Activated T-cell treated with anti-CD3 and anti-CD28 coated beads for 24 hours (primary cell): Measurements from ENCODE around the gene CD6.
A peak's percentile ranks its signal among the peaks of the same experiment; 100 is the strongest.
"Not testable (repeated sequence)": the region's sequence is repeated elsewhere in the genome, so short reads cannot be mapped to it uniquely, and the experiment has no call there.

ENCODE experiments used
- DNase-seq: peaks from one replicate; pipeline ENCODE4 v3.0.0-alpha.2; 2020; ENCODE audit warnings: low read depth

Gene CD6

GRCh38 chr11:60951904-60952741 lies 19.4 kb upstream of the CD6 start, which contains the start of gene SLC15A3:
Gene SLC15A3 (minus strand): TSS chr11:60952176. CDS start chr11:60951551, 625 bp downstream.
- no peak for DNase-seq

- DNase-seq, result no peak
These were observed 18.7 kb upstream of the CD6 start for GRCh38 chr11:60952742-60953170.

GRCh38 chr11:60953781-60954180 lies 17.7 kb upstream of the CD6 start:
- no peak for DNase-seq

DNA sequence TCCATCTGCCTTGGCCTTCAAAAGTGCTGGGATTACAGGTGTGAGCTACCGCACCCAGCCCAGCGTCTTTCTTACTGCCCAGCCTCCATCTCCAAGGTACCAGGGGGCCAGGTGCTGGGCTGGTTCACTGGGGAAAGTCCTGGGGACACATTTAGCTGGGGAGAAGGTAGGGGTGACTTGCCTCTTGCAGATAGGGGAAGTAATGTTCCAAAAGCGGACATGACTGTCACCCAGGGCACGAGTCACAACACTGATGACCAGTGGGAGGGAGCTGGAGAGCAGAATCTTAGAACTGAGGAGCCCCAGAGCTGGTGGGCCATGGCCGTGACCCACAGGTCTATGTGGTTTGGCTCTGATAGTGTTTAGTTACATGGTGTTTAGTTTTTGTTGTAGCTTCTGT lies 17.1 kb upstream of the CD6 start:
- no peak for DNase-seq

DNA sequence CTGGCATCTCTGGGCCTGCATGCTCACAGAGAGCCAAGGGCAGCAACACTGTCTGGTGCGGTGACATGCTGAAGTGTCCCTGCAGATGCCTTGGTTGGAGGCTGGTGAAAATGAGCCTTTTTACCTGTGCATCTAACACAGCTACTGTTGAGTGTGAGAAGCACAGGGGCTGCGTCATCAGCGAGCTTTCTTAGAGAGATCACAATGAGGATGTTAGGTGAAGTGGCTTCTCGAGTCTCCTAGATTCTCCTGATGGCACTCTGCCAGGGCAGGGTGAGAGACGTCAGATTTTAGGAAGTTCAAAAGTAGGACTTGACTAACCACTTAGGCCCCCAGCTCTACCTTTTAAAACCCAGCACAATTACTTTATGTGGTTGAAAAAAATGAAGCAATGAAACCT lies 15.9 kb upstream of the CD6 start:
- no peak for DNase-seq

DNA sequence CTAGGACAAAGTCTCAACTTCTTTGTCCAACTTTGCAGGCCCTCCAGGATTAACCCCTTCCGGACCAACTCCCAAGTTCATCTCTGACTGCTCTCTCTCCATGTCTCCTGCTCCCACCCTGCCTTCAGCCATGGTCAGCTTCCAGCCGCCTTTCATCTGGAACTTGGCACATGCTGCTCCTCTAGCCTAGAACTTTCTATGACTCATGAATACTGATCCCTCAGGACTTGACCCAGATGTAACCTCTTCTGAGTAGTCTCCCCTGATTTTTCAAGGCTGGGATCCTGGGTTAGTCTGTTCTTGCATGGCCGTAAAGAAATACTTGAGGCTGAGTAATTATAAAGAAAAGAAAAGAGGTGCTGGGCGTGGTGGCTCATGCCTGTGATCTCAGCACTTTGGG lies 14.3 kb upstream of the CD6 start:
- no peak for DNase-seq

- DNase-seq, result no peak
These were observed 12.0 kb upstream of the CD6 start for GRCh38 chr11:60959431-60959830.

GRCh38 chr11:60960405-60960804 lies 11.1 kb upstream of the CD6 start:
- no peak for DNase-seq

DNA sequence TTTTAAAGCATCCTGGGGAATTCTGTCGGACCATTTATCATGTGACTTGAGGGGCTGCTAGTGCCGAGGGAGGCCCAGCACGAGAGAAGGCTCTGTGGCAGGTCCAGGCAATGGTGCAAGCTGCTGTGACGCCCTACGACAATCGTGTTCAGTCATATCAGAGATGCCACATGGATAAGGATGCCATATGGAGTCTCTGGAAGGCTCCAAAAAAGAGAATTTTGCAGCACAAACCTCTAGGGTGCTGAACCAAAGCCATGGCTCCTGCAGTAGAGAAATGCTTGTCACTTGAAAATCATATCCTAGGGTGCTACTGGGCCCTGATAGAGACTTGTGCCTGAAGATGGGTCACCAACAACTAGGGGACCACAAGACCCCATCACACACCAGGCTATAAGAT lies 6.7 kb upstream of the CD6 start:
- DNase-seq, result no peak

DNA sequence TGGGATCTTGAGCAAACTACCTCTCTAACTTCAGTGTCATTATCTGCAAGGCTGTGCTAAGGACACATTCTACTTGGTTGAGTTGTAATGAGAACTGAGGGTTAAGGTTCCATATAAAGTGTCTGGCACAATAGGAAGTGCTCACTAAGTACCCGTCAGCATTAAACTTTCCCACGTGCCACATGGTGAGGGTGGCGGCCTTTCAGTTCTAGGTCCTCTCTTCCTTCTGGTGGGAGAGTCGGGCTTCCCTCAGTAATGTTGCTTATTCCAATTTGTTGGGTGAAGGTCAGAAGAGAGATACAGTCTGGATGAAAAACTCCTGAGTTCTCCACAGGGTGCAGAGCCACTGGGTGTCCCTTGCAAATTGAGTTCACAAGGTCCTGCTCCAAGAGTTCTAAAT lies 4.6 kb upstream of the CD6 start:
- no peak for DNase-seq

DNA sequence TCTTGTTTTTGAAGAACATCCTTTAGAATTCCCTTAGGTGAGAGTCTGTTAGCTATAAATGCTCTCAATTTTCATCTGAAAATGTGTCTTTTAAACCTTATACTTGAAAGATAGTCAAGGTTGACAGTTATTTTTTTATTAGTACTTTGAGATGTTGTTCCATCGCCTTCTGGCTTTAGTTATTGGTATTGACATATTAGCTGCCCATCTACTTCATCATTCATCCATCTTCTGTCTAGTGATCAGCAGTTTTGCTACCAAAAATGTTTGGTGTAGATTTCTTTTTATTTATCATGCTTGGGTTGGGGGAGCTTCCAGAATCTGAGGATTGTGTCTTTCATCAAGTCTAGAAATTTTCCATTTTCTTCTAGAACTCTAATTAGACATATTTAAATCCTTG lies 3.3 kb upstream of the CD6 start:
- no peak for DNase-seq

DNA sequence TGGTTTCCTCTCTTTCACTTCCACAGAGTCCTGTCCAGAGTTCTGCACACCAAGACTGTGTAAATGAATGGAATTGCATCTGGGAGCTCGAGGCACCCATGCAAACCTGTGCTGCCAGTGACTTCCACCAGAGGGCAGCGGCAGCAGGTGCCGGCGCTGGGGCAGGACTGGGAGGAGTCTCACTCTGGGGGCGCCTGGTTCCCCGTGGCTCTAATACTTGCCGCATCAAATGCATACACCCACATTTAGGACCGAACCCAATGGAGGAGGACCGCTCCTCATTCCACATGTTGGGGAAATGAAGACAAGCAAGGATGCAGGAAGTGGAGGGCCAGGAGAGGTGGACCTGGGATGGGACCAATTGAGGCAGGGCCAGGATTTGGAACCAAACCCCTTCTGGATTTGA lies 1.1 kb upstream of the CD6 start:
- peak; percentile 80 for DNase-seq

DNA sequence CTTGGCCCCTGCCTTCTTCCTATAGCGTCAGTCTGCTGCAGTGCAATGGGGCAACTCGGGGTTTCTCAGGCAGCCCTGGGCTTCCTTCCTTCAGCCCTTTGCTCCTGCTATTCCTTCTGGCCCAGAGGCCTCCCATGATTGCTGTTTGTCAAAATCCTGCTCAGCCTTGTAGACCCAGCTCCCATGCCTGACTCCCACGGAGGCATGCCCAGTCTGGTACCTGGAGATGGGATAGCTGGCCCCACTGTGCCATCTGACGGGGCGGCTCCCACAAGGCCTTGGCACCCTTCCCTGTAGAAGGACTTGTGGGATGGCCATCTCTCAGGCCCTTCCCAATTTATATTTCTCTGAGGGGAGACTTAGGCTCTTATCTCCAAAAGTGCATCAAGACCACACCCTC lies 590 bp upstream of the CD6 start:
- no peak for DNase-seq

- peak; percentile 27 for DNase-seq
These were observed 926 bp downstream of the CD6 start for GRCh38 chr11:60972182-60973030.

GRCh38 chr11:60973699-60974098 lies 2.2 kb downstream of the CD6 start:
- no peak for DNase-seq

DNA sequence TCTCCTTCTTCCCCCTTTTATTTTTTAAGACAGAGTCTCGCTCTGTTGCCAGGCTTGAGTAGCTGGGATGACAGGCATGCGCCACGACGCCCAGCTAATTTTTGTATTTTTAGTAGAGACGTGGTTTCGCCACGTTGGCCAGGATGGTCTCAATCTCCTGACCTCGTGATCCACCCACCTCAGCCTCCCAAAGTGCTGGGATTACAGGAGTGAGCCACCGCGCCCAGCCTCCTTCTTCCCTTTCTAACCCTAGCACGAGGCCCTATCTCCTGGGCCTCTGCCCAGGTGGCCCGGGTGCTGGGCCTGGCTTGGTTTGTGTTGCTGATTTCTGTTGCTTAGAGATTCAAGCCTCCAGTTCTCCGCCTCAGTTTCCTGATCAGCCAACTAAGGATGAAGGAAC lies 2.8 kb downstream of the CD6 start:
- not testable (repeated sequence) for DNase-seq

DNA sequence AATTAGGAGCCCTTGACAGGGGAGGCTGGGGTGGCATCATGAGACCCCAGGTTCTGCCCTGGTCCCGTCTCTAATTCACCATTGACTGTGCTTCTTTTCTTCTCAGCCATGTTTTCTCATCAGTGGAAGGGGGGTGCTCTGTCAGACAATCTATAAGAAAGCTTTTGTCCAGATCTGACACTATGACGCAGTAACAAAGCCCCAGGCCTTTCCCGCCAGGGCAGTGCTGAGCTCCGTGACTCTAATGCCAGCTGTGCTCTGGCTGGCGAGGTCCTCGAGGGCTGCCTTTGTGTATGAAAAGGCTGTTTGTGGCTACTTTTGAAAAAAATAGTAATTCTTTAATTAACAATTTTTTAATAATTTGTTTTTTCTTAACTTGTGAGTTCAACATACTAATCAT lies 3.2 kb downstream of the CD6 start:
- DNase-seq, result no peak

DNA sequence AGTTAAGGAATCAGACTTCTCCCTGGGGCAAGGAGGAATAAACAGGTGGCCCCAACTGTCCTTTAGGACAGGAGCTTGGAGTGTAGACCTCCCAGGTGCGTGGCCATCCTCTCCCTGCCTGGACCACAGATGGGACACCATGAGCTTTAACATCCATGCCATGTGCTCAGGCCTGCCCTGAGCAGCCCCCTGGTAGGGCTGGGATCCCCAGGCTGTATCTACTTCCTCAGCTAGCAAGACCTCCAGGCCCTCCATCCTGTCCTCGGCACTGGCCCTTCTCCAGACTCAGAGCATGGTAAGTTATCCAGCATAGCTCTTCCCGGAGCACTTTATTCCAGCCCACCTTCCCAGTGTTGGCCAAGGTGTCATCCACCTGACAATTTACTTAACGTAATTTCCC lies 5.7 kb downstream of the CD6 start:
- DNase-seq, result no peak

GRCh38 chr11:60977836-60978235 lies 6.4 kb downstream of the CD6 start:
- DNase-seq, result no peak

DNA sequence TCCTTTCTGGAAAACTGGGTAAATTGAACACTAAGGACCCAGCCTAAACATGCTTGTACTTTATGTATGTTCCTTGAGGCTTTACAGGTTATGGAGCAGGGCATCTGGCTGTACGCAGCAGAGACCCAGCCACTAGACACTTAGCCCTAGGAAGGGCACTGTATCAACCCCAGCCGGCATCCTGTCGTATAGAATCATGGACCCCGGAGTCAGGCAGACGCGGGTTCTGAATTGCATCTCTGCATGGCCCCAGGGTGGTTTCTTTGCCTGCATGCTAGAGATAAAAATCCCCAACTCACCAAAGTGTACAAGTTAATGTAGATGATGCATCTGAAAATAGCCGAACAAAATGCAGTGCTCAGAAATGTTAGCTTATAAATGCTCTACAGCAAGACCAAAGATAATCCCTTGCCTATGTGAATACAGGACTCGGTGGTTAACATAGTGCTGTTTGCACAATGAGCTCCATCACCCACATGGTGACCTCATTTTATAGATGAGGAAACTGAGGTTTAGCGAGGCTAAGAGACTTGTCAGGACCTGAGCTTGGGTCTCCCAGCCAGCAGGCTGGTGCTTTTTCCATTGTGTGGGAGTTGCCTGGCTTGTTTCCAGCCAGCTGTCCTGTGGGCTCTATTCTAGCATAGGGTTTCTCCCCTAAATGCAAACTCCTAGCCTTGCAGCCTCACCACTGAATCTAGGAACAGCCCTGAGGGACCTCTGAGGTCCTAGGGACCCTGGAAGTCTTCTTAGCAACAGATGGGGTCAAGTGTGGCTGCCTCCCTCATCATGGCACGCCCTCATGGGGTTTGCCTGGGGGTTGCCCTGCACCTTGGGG lies 7.3 kb downstream of the CD6 start:
- DNase-seq, result peak; percentile 78

- no peak for DNase-seq
These were observed 10.0 kb downstream of the CD6 start for GRCh38 chr11:60981515-60981914.

- no peak for DNase-seq
These were observed 10.7 kb downstream of the CD6 start for GRCh38 chr11:60982184-60982583.
